Medulla oblongata (tissue), 1 donor: ENCODE results near the gene TRIM47.
A peak's percentile ranks its signal among the peaks of the same experiment; 100 is the strongest.

Experiments
- DNase-seq: peaks from one replicate; pipeline ENCODE4 v3.0.0-alpha.2; 2015; ENCODE audit errors: extremely low spot score

The TRIM47 gene

DNA sequence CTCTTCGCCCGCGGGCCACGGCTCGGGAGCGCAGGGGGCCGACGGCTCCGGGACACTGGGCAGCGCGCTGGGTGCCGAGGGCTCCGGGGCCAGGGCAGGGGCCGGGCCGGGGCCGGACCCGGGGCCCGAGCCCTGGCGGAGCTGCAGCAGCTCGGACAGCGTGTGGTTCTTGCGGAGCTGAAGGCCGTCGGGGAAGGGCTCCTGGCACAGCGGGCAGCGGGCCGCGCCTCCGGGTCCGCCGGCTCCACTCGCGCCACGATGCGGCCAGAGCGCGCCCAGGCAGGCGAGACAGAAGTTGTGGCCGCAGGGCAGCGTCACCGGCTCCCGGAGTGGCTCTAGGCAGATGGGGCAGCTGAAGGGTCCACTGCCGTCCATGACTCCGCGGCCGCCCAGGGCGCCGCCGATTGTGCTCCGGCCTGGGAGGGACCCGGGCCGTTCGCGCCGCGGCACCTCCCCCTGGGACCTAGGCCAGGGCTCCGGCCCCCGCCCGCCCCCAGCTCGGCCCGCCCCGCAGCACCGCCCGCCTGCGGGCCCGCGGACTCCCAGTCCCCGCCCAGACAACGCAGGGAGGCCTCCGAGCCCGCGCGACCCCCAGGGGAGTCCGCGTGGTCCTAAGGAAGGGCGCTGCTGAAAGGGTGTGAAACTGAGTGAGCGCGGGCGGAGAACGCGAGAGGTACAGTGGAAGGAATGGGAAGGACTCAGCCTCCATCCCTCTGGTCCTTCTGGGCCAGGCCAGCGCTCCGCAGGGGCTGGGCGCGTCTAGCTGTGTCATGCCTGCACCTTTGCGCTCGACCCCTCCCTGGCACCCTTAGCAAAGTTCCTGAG, at the start of gene TRIM47:
TRIM47 (minus strand) TSS at position 408 of the 825 bp plus-strand sequence; CDS start at position 375, 33 bp downstream.
- DNase-seq: peak; percentile 64

DNA sequence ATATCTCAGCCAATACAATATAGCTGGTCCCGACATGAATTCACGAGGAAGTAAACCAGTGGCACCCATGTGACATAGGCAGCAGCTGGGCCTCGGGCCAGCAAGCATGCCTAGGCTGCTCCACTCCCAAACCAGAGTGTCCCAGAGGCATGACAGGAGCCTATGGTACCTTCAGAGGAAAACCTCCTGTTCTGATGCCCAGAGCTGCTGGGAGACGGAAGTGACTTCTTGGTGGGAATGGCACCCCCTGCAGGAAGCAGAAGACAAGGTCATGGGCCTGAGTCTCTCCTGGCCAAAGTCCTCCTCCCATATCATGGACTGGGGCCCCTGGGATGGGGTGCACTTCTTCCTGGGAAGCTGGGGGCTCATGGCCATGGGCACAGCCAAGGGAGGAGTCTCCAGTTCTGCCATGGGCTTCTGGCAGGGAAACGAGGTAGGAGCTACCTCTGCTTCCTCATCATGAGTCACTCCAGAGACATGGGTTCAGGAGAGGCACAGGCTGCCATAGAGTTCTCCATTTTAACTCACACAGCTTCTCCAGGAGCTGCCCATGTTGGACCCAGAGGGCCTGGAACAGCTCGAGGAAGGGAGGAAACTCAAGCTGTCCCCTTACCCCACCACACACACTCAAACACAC, 49.0 kb upstream of the TRIM47 start:
- DNase-seq: no peak

- no peak for DNase-seq
Measured at GRCh38 chr17:75926456-75926855, 48.1 kb upstream of the TRIM47 start.

DNA sequence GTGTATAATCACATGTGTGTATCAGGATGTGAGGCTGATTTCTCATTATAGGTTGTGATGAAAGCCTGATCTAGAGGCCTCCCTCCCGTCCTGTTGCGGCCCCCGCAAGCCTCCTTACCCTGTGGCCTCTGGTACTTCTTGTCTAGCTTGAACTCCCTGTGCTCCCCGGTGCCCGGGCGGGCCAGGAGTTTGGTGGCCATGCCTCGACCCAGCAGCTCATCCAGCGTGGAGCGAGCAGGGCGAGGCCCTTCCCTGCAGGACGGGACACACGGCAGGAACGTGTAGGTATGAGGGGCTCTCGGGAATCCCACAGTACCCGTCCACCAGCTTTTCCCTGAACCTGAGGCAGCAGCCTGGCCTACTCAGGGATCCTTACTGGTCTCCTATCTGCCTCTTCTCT, 47.5 kb upstream of the TRIM47 start:
- no peak for DNase-seq

GRCh38 chr17:75925103-75925502, 46.7 kb upstream of the TRIM47 start:
- no peak for DNase-seq

DNA sequence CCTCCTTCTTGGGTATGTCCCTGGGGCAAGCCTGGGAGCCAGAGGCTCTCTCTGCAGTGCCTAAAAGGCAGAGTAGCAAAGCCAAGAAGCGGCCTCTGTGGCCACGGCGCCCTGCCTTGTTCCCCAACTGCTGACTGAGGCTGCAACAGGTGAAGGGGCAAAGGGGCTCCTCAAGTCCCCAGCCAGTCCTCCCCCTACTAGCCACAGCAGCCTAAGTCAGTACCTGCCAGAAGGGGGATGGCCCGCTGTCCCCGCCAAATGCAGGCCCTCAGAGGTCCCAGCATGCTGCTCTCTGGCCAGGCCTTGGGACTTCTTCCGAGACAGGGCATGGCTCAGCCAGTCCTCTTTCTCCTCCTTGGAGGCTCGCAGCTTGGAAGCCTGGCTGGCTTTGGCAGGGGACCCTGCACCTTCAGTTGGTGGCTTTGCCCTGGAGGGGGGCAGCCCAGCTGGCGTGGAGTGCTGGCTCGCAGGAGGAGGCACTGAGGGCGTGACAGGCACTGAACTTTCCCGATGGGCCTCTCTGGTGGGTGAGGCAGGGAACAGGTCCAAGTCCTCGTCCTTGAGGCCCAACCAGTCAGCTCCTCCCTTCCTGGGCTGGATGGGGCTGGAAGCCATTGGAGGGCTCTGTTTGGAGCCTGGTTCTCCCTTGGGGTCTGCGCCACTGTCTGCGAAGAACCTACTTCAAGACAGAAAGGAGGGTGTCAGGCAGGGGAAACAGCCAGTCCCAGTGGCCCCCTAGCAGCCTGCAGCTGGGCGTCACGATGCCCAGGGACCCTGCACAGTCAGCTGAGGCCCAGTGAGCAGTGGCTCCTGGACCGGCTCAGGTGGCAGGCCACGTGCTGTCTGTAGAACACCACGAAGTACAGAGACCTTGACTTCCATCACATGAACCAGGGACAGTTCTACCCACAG, 44.8 kb upstream of the TRIM47 start:
- no peak for DNase-seq

DNA sequence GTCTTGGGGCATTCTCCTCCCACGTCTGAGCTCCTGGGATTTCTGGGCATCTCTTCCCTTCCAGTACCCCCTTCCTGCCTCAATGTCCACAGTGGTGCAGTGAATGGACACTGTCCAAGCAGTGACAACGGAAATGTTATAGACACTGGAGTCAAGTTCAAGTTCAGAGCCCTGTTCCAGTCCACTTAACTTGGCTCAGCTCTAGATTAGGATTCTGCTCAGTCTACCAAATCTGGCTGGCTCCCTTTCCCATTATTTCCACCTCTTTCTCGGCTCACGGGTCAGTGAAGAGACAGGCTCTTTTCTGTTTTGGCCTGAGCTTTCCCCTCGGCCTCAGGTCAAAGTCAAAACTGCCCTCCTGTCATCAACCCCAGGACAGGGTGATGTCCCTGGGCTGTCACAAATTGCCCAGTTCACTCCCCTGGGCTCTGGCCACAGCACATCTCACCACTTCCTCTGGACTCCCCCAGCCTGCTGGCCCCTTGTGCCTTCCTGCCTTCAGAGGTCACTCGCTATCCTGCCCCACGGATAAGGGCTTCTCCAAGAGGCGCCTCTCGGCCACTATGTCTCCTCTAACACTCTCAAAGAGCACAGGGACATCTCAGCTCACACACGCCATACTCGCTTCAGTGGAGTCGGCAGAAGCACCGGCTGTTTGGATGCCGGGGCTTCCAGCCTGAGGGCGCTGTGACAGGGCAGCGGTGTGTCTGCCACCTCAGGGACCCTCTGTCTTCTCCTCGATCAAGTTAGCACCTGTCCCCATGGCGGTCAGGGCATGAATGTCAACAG, 44.0 kb upstream of the TRIM47 start:
- no peak for DNase-seq

- DNase-seq: no peak
Measured at GRCh38 chr17:75921596-75921995, 43.2 kb upstream of the TRIM47 start.

- no peak for DNase-seq
Measured at GRCh38 chr17:75920045-75920560, 41.7 kb upstream of the TRIM47 start.

- no peak for DNase-seq
Measured at GRCh38 chr17:75919611-75920010, 41.2 kb upstream of the TRIM47 start.

DNA sequence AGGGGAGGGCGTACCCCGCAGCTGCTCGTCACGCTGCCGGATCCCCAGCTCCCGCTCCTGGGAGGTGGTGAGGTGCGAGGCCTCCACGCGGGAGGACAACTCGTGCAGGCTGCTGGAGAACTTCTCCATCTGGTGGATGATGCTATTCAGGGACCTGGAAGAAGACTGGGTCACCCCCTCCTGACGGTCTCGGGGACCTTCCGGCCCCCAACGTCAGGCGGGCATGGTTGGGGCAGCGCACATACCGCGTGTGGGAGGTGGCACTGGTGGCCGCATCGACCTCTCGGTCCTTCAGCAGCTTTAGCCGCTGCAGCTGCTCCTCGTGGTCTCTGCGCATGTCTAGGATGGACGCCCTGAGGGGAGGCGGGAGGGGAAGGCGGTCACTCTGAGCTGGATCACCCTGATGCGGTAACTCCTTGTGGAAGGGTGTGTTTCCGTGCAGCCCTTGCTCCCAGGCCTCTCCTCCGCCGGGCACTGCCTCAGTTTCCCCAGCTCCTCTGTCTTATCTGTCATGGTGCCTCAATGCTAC, 39.6 kb upstream of the TRIM47 start:
- no peak for DNase-seq

DNA sequence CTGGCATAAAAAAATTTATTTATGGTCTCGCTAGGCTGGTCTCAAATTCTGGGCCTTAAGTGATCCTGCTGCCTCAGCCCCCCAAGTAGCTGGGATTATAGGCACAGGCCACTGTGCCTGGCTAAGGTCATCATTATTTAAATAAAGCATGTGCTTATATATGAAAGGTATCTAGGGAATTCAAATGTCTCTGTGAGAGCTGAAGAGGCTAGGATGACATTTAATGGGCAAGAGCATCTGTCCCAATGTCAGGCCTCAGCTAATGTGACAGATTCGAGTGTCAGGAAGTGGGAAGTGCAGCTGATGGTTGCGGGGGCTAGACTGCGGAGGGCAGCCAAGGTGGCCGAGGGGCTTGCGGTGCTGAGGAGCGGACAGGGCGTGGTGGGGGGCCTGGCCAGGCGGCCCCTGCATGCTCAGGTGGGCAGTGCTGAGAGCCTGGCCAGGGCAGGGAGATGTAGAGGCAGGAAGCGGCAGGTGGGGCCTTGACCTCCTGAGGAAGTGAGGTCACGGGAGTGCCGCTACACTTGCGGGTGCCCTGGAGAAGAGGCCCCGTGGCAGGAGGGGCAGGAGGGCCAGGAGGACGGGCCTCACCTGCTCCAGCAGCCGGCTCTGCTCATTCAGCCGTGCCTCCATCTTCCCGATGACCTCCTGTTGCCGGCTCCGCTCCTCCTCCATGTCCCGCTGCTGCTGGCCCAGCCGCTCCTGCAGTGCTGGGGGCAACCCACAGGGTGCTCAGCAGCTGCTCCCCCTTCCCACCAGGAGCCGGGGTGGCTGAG, 38.9 kb upstream of the TRIM47 start:
- no peak for DNase-seq

GRCh38 chr17:75915268-75915667, 36.9 kb upstream of the TRIM47 start:
- DNase-seq: no peak

- DNase-seq: no peak
Measured at GRCh38 chr17:75914643-75915267, 36.4 kb upstream of the TRIM47 start.

DNA sequence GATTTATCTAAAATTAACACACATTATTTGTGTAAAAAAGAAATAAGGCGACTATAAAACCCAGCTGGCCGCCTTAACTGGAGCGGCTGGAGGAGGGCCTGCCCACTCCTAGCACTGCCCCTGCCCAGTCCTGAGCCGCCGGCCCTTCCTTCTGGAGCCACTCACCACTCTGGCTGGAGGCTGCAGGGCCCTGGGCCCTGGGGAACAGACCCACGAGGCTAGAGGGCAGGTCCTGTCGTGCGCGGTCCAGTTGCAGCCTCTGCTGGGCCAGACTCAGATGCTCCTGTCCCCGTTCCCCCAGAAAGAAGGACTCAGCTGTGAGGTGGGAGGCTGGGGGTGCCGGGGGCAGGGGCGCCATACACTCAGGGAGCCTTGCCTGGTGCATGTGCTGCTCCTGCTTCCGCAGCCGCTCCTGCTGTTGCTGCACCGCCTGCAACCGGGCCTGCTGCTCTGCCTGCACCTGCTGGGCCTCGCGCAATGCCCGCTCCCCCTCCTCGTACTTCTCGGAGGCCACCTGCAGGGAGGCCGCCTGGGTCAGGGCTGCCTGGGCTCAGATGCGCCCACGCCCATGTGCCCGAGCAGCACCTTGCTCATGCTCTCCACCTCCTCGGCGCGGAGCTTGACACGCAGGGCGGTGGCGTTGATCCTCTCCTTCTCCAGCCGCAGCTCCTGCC, 35.3 kb upstream of the TRIM47 start:
- DNase-seq: no peak

DNA sequence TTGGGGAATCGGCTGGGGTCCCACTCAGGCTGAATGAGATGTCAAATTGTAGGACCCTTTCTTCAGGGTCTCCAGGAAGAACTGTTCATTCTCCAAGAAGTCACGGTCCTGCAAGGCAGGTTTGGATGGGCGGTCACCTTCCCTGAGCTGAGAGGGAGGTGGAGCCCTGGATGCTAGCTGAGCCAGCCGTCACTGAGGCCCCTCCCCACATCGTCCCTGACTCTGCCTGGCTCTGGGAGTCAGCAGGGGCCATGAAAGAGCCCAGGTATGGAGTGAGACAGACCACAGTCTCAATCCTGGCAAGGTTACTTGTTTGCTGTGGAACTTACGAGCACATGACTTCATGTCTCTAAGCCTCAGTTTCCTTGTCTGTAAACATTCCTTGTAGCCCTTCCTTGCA, 32.3 kb upstream of the TRIM47 start:
- no peak for DNase-seq

GRCh38 chr17:75909812-75910274, 31.5 kb upstream of the TRIM47 start:
- no peak for DNase-seq

DNA sequence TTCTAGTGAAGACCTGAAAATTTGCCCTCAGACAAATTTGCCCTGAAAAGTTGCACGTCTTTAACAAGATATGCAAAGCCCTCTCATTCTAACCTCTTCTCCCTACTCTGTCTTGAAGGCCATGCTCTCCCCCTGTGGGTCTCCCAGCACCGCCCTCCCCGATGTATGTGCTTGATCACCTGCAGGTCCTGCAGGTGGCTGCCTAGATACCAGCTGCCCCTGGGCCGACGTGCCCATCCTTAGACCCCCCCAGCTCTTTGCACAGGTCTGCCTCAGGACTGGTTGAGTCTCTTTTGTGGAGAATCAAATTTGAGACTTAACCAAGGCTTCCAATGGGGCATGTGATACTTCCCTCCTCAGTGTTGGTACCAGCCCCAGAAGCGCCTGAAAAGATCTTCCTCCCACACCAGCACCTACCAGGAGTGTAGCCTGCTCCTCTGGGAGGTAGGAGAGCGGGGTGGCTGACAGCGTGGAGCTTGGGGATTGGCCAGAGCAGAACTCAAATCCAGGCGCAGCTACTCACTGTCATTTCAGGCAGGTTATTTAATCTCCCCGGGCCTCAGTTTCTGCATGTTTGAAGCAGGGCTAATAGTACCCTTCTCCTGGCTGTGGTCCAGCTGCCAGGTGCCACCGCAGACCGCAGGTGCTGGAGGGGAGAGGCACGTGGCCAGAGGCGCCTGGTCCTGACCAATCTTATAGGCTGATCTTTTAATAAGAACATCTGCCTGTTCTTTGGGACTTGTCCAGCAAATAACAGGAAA, 30.9 kb upstream of the TRIM47 start:
- DNase-seq: no peak
